Endometrium (tissue), 2 donors: ENCODE measurements around the gene DEFB128.
A peak's percentile ranks its signal among the peaks of the same experiment; 100 is the strongest.
"Not testable (repeated sequence)": the region's sequence is repeated elsewhere in the genome, so short reads cannot be mapped to it uniquely, and the experiment has no call there.

Source experiments
- FAIRE-seq: peaks from 2 replicates; lab custom pipeline; 2012; peaks lifted over from hg19 to GRCh38; lab: Jason Lieb, UNC
- donor health status: control.
- donor health status: control.

The DEFB128 gene

GRCh38 chr20:189611-190010, at the start of gene DEFB128:
Gene DEFB128, minus strand, starts transcription at chr20:189711. Its CDS starts 88 bp downstream, at chr20:189623.
- no peak for FAIRE-seq

DNA sequence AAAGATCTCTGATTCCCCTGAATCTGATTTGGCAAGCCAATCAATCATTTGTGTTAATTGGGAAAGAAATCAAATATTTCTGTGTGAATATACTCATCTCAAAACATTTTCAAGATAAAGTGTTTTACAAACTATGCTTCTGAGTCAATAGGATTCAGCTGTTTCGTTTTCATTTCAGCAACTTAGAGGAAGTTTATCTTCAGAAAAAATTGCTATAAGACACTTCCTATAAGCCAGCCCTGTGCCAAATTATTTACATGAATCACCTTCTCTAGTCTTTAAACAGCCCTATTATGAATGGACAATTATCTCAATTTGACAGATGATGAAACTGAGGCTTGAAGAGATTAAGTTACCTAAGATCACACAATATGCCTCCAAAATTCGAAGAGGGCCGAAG, 48.4 kb upstream of the DEFB128 start:
- FAIRE-seq, result no peak

DNA sequence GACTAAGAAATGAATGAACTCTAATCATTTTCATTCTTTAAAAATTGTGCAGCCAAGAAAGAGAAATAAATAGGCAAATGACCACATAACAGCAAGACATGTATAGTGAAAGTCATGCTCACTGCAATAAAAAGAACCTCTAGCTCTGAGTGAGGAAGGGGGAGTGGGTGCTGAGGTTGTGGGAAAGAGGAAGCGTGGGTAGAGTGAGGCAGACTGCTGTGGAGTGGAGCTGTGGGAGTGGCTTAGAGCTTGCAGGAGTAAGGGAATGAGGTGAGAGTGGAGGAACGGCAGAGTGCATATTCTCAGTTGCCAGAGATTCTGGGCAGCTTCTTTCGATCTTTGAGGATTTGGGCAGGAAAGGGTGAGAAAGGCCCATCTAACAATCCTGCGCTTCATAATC, 48.0 kb upstream of the DEFB128 start:
- no peak for FAIRE-seq

GRCh38 chr20:235891-236290, 46.4 kb upstream of the DEFB128 start:
- no peak for FAIRE-seq

DNA sequence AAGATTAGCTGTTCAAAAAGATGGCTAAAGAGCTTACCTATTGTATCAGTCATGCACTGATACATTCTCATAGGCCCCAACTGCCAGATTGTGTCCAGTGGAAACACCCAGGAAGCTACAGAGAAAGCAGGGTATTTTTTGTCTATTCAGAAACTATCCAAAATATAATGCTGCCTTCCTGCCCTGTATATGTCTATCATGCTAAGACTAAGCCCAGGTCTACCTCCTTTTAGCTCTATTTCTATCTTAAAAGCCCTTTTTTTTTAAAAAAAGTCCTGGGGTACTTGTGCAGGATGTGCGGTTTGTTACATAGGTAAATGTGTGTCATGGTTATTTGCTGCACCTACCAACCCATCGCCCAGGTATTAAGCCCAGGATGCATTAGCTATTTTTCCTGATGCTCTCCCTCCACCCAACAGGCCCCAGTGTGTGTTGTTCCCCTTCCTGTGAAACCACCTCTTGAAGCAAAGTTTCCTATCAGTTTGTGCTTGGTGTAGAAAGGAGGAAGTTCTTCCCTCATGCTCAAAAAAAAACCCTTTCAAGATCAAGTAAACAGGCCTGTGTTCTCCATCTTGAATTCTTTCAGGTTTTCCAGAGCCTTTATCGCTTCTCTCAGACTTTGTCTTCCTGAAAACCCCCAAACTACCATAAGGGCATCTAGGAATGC, 38.1 kb upstream of the DEFB128 start:
- FAIRE-seq, result no peak

DNA sequence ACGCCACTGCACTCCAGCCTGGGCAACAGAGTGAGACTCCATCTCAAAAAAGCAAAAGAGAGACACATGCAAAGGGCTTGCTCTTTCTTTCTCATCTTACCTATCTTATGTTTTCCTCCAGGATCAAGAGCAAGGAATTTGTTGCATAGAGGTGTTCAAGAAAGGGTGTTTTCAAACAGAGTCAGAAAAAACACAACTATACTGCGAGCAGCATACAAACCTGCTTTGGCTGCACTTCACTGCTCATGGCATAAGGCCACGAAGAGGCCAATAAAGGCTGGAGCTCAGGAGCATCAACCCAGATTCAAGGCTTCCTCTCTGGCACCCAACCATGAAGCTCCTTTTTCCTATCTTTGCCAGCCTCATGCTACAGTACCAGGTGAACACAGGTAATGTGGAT, 37.4 kb upstream of the DEFB128 start, which contains the start of gene DEFB129:
TSS of gene DEFB129 (plus strand) at position 301 of the 400 bp plus-strand sequence. CDS start at position 332, 31 bp downstream.
- FAIRE-seq, result no peak

DNA sequence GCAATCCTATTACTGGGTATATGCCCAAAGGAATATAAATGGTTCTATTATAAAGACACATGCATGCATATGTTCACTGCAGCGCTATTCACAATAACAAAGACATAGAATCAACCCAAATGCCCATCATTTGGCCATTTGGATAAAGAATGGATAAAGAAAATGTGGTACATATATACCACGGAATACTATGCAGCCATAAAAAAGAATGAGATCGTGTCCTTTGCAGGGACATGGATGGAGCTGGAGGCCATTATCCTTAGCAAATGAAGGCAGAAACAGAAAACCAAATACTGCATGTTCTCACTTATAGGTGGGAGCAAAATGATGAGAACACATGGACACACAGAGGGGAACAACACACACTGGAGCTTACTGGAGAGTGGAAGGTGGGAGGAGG, 36.4 kb upstream of the DEFB128 start:
- FAIRE-seq, result not testable (repeated sequence)

GRCh38 chr20:221258-221830, 31.8 kb upstream of the DEFB128 start:
- FAIRE-seq, result no peak

DNA sequence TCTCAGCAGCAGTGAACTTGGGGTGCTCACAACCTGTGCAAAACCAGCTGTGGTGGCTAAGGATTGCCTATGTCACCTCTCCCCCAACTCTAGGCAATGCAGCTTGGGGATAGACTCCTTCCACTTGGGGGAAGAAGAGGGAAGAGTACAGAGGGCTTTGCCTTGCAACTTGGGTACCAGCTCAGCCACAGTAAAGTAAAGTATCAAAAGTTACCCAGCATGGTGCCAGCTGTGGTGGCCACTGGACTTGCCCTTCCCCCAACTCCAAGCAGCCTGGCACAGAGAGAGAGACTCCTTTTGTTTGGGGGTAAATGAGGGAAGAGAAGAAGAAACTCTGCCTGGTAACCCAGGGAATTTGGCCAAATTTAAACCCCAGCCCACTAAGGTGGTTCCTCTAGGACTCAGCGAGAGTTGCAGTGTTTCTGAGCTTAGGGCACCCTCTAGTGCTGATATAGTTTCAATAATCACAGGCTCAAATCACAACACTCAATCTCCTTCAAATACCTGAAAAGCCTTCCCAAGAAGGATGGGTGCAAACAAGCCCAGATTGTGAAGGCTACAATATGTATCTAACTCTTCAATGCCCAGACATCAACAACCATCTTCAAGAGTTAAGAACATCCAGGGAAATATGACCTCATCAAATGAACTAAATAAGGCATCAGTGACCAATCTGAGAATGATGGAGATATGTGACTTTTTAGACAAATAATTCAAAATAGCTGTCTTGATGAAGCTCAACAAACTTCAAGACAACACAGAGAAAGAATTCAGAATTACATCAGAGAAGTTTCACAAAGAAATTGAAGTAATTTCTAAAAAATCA, 30.0 kb upstream of the DEFB128 start:
- FAIRE-seq, result no peak

GRCh38 chr20:217266-217665, 27.8 kb upstream of the DEFB128 start:
- FAIRE-seq, result no peak

DNA sequence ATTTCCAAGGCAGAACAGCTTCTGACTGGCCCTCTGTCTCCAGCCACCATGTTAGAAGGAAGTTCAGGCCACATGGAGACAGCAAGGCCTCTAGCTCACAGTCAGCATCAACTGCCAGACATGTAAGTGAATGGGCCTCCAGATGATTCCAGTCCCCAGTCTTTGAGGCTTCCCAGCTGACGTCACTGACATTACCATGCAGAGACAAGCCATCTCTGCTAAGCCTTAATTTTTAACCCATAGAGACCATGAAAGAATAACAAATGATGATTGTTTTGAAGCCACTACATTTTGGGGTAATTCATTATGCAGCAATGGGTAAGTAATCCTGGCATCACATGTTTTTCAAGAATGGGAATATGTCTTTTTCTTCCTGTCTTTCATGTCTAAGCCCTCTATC, 26.3 kb upstream of the DEFB128 start:
- no peak for FAIRE-seq

GRCh38 chr20:214383-214782, 24.9 kb upstream of the DEFB128 start:
- FAIRE-seq, result no peak

DNA sequence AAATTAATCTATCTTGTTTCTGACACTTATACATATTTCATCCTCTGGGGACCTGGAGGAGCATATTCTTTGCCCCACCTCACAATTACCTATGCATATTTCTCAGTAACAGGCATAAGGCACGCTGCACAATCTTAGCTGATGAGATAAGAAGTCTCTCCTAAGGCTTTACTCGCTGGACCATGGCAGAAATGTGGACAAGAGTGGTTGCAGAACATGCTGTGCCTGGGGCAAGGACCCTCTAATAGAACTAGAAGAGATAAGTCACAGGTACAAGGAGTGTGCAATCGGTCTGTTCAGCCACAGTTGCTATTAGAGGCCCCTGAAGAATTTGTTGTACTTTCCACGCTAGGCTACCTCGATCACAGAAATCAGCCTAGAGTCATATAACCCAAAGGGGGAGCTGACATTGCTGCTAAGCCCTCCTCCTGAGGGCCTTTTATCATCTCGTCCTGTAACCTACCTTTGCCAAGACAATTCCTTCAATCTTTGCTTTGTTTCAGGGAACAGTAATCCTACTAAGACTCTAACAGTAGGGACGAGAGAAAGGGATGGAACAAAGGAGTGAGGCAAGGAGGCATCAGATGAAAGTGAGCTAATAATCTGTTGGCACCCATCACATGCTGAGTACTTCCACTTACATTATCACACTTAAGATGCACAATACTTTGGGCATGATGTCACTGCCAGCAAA, 21.4 kb upstream of the DEFB128 start:
- FAIRE-seq, result no peak

- FAIRE-seq, result peak; percentile 8
Observed at GRCh38 chr20:208942-209566, 19.5 kb upstream of the DEFB128 start.

GRCh38 chr20:203630-204029, 14.1 kb upstream of the DEFB128 start:
- not testable (repeated sequence) for FAIRE-seq

GRCh38 chr20:199996-200395, 10.5 kb upstream of the DEFB128 start:
- no peak for FAIRE-seq

GRCh38 chr20:198225-198624, 8.7 kb upstream of the DEFB128 start:
- FAIRE-seq, result no peak

- FAIRE-seq, result no peak
Observed at GRCh38 chr20:187733-188132, 1.8 kb downstream of the DEFB128 start.

DNA sequence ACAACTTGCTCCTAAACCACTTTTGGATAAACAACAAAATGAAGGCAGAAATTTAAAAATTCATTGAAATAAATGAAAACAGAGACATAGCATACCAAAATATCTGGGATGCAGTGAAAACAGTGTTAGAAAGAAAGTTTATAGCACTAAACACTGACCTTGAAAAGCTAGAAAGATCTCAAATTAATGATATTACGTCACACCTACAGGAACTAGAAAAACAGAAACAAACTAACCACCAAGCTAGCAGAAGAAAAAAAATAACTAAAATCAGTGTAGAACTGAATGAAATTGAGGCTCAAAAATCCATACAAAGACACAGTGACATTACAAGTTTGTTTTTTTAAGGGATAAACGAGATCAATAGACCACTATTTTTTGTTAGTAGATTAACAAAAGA, 5.2 kb downstream of the DEFB128 start:
- FAIRE-seq, result no peak

GRCh38 chr20:168876-169275, 20.6 kb downstream of the DEFB128 start:
- no peak for FAIRE-seq

DNA sequence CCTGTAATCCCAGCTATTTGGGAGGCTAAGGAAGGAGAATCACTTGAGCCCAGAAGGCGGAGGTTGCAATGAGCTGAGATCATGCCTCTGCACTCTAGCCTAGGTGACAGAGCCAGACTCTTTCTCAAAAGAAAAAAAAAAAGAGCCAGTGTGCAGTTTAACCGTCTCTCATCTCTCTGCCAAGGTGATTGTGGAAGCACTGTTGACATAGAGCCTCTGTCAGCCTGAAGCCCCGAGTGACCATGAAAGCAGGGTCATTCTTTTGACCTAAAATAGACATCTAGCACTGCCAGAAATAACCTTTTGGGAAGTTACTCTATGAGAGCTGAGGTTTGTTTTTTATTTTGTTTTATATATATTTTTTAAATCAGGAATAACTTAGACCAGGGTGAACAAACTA, 24.9 kb downstream of the DEFB128 start:
- FAIRE-seq, result no peak

GRCh38 chr20:157154-157553, 32.4 kb downstream of the DEFB128 start, which contains the start of gene DEFB127:
Gene DEFB127, plus strand, starts transcription at chr20:157454. Its CDS starts 91 bp downstream, at chr20:157545.
- no peak for FAIRE-seq
